ENCODE measurements around the gene STRIP1.
"Not testable (repeated sequence)": the region's sequence is repeated elsewhere in the genome, so short reads cannot be mapped to it uniquely, and the experiment has no call there.

STRIP1 gene

DNA sequence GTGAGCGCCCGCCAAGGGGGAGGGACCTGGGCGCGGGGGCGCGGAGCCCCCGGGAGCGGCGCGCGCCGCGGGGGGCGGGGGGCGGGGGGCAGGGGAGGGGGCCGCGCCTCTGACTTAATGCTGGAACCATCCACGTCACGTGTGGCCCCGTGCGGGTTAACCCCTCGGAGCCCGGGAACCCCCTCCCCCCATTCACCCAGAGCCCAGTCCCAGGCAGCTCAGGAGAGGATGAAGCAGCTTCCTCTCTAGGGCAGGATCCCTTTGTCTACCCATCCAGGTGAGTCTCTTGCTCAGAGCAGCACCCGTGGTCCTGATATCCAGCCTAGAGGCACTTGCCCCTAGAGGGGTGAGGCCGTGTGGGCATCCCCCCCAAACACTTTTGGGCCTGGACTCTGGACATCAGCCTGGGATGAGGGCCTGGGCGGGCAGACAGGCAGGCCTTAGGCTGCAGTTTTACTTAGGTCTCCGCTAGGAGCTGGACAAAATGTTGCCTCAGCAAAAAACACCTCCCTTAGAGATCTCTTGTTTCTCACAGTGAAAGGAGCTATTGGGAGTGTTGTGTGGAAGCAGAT, 36.3 kb downstream of the STRIP1 start, which contains the start of gene ALX3:
Gene ALX3, minus strand, starts transcription at position 2 of the 572 bp plus-strand sequence. CDS start 60 bp downstream, outside the sequence.
- DNase-seq: no peak

DNA sequence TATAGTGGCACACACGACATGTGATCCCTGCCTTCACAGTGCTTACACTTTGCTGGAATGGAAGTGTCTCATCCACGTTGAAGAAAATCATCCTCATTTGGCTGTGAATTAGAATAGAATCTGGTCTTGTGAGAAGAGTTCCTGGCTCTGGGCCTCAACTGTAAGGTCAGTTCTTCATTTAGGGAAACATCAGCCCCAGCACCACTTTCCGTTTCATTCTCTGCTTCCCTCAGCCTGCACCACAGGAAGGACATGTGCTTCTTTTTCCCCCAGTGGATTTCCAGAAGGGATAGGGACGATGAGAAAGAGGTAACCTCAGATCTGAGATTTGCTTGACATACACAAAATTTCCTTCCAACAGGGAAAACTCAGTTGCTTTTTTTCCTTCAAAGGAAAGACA, 39.7 kb downstream of the STRIP1 start:
- peak; percentile 39 to 54 (median 40) for DNase-seq

DNA sequence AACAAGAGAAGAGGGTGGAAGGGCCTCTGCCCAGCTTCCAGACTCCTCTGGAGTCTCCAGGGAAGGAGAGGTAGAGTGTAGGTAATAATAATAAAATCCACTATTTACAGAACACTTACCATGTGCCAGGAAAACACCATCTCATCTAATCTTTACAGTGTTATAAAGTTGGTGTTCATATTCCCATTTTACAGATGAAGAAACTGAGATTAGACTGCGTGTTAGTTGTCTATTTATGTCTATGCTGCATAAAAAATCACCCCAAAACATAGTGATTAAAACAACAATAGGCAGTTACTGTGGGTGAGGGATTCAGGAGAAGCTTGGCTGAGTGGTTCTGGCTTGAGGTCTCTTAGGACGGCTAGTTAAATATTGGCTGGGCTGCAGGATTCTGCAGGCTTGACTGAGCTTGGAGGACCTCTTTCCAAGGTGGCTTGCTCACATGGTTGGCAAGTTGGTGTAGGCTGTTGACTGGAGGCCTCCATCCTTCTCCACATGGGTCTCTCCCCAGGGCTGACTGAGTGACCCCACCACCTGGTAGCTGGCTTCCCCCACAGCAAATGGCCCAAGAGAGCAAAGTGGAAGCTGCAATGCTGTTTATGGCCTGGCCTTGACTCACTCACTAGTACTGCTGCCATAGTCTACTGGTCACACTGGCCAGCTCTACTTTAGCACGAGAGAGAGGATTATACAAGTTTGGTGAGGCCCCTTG, 42.5 kb downstream of the STRIP1 start:
- no peak for DNase-seq

DNA sequence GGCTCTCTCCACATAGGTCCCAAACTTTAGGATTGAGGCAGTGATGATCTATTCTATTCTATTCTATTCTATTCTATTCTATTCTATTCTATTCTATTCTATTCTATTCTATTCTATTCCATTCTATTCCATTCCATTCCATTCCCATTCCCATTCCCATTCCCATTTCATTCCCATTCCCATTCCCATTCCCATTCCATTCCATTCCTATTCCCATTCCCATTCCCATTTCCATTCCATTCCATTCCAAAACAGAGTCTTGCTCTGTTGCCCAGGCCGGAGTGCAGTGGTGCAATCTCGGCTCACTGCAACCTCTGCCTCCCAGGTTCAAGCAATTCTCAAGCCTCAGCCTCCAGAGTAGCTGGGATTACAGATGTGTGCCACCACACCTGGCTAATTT, 45.6 kb downstream of the STRIP1 start:
- DNase-seq: not testable (repeated sequence)

DNA sequence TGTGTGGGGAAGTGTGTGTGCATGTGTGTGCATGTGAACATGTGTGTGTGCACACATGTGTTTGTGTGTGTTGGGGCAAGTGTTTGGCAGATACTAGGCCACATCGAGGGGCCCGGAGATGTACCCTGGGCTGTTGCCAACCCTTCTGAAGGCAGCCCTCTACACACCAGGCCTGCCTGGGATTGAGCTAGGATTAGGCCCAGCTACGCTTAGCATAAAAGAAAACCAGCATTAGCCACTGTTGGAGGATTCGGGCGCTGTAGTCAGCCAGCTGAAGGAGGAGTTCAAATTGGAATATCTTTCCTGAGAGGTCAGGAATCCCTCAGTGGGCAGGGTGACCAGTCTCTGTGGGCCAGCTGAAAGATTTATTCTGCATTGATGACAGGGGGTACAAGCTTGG, 46.6 kb downstream of the STRIP1 start:
- no peak for DNase-seq

DNA sequence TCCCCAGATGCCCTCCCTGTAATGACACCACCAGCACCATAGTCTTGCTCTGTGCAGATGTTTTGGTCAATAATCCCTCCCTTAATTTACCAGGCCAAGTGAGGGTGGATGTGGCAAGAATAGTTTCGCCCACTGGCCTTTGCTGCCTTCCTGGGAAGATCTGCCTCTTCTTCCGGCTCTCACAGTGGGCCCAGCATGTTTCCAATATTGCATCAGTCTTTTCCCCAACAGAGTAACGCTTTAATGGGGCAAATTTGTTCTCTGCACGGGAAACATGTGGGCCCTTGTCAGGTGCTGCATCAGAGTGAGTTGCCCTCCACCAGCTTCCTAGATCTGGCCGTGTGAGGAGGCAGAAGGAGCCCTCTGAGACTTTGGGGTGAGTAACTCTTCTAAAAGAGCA, 48.1 kb downstream of the STRIP1 start:
- DNase-seq: no peak

DNA sequence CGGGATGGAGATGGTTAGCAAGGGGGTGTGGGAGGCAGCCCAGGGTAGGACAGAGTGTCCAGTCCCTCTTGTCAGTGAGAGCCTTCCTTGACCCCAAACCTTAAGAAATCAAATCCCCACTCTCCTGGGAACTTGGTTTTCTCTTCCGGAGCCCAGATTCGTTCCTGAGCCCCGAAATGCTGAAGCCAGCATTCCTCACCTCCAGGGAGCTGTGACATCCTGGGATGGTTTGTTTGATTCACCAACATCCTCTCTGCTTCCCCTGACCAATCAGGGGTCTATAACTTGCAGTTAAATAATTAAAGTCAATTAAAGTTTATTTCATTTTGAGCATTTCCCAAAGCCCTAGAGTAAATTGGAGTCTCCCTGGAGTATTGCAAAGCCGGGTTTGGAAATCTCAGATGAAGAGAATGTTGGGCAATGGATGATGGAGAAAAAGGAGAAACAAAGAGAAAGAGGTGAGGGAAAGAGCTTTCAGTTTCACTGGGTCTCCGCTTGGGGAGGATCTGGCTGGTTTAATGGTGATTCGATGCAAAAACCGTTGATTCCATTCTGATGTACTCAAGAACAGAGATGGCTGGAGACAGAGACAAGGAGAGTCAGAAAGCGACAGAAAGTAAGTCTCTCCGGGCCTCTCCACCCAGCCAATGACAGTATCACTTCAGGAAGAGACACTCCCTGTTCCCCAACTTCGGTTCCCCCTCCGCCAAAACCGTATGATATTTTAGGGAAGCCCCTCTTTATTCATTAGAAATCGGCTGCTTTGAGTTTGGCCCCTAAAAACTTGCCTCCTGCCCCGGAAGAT, 48.8 kb downstream of the STRIP1 start:
- DNase-seq: peak; percentile 31 to 46 (median 32)

DNA sequence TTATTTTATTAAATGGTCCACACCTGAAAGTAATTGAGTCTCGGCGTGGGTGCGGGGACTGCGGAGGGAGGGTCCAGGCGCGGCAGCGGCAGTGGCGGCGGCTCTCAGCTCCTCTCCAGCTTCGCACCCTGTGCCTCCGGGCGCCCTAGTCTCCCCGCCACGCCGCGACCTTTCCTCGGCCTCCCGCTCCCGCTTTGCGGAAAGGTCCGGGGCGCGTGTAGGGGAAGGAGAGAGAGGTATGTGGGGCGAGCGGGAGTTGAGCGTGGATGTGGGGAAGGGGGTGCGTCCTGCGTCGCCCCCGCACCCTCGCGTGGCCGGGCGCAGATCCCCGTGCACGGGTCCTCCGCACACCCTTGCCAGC, 49.4 kb downstream of the STRIP1 start:
- peak in 2 of 3 donors; percentile 18 to 34 for DNase-seq

DNA sequence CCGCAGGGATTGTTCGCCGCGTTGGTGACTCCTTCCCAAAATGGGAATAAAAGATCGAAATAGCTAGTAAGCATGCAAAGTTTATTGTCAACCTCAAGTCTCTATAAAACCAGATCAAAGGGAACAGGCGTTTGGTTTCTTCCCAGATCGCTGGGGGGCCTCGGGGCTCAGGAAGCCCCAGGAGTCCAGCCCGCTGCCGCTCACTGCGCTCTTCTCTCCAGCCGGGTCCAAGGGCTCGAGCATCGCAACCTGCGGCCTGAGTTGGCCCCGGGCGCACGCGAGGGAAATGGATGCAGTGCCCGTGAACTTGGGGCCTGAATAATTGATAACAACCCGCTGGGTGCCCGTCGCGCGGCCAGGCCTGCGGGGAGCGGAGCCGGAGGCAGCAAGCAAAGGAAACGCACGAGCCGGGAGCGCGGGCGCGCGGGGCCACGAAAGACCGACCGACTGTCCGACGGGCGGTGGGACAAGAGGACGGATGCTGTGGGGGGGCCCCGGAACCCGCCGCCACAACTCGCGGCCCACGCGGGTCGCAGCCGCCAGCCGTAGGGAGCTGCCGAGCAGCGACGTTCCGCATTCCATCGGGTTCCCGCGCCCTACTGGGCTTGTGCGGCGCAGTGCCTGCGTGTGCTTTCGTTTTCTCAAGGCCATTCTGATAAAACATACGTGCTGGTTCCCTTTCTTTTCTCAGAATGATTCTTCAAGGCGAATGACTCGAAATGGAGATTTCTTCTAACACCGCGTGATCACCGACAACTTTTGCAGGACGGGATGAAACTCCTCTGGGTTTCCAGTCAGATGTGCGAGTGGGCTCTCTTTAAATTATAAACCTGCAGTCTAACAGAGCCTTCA, 50.0 kb downstream of the STRIP1 start:
- peak; percentile 80 to 87 (median 84) for DNase-seq

DNA sequence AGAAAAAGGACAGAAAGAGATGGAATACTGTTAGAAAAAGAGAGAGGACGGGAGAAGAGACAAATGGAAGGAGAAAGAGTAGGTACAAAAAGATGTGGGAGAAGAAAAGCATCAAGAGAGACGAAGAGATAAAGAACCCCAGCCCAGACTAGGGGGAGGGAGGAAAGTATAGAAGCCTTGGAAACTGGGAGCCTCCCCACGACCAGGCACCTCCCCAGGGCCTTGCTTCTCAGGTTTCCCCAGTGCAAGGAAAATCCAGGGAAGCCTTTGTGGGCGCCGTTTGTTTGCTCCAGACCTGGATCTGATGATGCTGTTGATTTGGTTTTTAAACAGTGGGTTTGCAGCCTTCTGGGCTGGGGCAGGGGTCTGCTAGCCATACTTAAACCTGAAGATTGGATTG, 51.2 kb downstream of the STRIP1 start:
- no peak for DNase-seq

DNA sequence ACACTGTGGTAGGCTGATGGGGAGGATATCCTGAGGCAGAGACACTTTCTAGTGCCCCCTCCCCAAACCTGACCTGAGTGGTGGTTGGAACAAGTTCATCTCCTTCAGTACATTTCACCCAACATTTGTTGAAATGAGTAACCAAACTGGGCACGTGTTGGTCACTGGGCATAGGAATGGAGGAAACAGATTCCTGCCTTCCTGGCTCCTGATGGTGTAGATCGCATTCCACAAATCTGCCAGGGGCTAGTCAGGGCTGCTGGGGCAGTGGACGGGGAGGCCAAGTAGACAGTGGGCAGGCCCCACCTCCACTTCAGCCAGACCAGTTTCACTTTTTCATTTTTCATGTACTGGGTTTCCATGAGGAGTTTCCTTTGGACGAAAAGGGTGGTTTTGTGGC, 52.5 kb downstream of the STRIP1 start:
- no peak for DNase-seq

DNA sequence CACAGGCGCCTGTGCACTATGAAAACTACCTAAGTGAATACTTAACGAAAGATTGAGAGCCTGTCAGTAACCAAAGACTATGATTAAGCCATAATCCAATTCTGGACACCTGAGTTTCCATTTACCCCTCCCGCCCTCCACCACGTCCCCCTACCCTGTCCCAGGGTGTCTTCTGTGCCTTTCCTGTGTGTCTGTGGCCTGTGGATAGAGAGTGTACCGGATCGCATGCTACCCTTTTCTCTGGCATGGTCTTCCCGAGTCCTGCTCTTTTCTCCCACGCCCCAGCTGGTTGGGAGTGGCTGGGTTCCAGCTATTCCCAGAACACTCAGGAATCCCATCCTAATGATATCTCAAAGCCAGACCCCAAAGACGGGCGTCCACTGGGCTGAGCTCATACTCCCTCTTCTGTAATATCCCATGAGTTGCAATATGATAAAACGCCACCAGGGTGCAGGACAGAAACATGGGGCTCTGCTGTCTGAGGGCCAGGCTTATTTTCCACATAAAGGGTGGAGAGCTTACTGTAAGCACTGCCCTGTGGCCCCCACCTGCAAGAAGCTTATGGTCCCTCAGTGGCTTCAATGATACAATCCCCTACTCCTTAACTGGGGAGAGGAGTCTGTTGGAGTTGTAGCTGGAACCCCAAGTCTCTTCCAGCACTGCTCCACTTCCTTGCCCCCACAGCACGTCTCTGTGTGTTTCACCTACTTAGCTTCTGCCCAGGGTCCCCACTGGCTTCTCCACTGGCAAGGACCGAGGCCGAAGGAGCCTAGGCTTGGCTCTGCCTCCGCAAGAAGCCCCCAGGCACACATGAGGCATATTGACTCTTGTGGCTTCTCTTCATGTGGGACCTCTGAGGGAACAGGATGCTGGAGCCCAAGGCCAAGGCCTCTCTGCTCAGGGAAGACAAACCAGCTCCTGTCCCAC, 53.7 kb downstream of the STRIP1 start:
- peak; percentile 74 to 79 (median 79) for DNase-seq

DNA sequence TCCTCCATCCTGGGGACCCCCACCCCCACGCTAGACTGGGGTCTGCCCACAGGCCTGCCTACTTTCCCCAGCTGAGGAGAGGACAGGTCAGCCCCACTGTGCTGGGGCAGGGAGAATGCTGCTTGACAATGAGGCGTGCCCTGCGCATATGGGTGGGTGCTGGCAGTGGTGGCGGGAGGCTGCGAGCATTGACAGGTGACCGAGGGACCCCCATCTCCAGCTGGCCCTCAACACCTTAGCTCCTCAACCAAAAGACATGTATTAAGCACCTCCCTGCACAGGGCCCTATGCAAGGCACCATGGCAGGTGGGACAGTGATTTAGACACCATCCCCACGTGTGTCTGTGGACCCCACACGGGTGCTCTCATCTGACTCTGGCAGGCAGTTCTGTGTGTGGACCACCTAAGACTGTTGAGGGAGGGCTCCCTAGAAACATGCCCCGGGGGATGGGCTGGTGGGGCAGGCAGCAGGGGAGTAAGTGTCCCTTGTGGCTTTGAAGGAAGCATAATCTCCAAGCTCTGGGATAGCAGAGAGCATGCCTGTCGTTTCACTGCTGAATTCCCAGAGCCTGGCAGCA, 54.4 kb downstream of the STRIP1 start:
- DNase-seq: no peak

DNA sequence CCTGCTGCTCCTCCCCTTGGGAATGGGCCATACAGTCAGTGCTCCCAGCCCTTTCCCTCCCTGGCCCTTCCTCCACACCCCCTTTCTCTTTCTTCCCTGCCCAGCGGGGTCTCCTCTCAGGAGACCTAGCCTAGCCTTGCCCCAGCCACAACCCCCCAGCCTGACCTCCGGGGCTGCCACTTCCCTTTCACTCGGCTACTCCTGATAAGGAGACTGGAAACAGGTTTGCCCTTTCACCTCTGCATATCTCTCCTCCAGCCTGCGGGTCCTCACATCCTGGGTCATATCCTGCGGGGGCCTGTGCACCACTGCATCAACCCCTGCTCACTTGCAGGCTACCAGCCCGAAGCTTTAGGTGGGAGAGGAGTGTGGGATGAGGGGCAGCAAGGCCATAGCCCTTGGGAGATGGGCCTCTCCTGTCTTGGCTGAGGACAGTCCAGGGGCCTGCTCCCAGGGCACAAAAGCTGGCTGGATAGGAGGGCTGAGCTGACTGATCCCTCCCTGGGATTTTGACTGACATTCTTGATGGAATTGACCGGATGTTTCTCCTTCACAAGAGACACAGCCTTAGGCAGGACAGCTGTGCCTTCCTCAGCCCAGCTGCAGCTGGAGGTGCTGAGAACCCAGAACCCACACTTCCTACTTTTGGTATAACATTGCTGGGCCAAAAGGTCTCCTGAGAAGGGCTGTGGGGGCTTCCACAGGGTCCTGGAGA, 55.3 kb downstream of the STRIP1 start:
- DNase-seq: no peak

DNA sequence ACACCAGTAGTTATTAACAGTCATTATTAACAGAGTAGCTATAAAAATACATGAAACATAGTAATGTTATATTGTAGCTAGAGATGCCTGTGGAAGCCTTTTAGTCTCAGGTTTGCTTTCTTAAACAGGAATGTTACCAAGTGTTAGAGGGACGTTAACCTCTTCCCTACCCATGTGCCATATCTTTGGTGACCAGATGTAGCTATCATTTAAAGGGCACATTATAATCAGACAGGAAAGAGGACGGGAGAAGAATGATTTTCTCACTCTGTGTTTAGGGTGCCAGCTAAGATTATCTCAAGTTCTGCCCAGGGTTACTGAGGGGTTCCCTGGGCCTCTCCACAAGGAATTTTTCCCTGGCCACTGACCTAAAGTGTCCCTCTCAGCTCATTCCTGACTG, 57.0 kb downstream of the STRIP1 start:
- DNase-seq: no peak

DNA sequence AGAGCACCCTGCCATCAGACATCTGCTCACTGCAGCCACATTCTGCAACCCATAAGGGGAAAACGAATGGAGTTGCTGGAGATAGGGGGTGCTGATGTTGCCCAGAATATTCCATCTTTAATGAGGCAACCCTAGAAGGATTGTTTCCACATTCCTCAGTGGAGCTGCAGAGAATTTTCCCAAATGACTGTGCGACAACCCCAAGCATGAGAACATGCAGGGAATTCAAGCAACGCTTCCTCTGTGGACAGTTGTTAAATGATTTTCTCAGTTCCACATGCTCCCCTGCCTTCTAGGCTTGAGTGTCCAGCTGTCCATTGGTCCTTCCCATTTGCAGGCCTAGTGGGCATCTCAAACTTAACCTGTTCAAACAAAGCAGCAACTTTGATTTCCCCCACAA, 57.4 kb downstream of the STRIP1 start:
- DNase-seq: no peak

DNA sequence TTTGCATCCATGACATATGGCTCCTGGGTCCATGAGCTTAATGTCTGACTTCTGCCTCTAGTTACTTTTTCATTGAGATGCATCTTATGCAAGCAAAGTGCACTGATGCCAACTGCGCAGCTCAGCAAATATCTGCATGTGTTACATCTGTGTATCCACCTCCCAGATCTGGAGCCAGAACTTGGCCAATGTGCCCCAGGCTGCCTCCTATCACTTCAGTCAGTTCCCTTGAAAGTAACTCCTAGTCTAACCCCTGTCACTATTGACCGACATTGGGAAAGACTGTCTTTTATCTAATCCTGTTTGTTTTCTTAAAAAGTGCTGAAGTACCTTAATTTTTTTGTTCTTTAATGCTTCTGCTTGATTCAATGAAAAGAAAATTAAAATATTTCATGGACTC, 58.6 kb downstream of the STRIP1 start:
- DNase-seq: no peak

DNA sequence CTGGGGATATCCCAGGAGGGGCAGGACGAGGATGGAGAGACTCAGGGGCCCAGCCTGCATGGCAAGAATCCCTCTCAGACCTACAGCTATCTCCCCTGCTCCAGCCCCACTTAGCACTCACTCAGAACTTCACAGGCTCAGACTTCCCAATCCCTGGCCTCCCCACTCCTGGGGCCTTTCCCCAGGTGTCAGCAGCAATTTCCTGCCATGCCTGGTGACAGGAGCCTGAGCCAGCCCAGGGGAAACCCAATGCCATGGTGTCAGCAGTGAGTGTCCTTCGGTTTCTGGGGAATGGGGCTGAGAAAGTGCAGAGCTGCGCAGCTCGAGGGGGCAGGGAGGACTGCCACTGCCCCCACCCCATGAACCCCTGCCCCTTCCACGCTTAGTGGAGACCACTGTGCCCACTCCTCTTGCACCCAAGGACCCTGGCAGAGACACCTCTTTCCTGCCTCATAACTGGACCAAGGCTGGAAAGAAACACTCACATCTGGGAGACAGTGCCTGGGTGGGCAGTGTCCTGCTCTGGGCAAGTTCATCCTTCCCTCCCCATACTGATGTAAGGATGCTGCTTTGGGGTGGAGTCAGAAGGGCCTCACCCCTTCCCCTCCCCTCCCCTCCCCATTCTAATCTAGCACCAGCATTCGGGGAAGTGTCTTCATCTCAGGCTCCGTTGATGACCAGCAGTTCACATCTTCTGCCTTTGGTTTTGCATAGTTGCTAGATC, 60.7 kb downstream of the STRIP1 start:
- DNase-seq: no peak

DNA sequence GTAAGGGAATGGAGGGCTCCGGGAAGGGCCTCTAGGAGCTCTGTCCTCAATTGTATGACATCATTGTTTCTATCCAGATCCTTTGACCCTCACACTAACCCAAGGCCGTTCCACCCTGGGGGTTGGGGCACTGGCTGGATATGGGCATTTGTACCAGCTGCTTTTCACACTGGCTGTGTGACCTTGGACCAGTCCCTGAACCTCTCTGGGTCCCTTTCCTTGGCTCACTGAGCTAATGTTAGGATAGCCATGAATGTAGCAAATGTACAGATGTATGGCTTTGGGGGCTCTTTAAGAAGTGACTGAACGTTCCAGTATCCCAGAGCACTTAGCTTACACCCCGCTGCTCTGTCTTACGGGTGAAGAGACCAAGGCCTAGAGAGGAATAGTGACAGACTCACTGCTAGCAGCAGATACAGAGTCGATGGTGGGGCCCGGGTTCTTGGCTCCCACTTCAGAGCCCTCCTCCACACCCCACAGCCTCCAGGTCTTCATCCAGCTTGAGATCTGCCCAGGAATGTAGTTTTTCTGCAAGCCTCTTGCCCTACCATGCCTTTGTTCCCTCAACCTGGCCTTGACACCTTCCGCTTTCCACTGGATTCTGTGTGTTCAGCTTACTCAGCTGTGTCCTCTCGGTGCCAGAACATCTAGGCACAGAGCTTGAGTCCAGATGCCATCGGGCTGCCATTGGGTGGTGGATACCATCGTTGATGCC, 63.2 kb downstream of the STRIP1 start:
- DNase-seq: no peak
